Ovary (tissue), 3 donors: ENCODE results near the gene SLC12A9.

Source experiments
- EP300 ChIP-seq: sonication (generic); formaldehyde crosslinking; IDR thresholded peaks from one replicate; pipeline ENCODE4 v1.6.1; 2017; ENCODE audit warnings: antibody characterized with exemption
- POLR2A ChIP-seq: fragments of 450-650 bp; IDR thresholded peaks from one replicate; pipeline ENCODE4 v1.6.1; 2017; ENCODE audit warnings: antibody characterized with exemption, mild to moderate bottlenecking, moderate library complexity
- TF ChIP-seq, protein P1 (sequence below), 3 donors: fragments of 450-650 bp in 2 of 3; fragments of 200-600 bp in 1 of 3; IDR thresholded peaks; one replicate each; pipeline versions ENCODE4 v1.5.1 to v1.8.0; 2016 to 2022; ENCODE audit warnings: antibody characterized with exemption in 3 of 3, mild to moderate bottlenecking in 1 of 3
- donor health status: DM: no; HTN: no; CAD: no.

DNA sequence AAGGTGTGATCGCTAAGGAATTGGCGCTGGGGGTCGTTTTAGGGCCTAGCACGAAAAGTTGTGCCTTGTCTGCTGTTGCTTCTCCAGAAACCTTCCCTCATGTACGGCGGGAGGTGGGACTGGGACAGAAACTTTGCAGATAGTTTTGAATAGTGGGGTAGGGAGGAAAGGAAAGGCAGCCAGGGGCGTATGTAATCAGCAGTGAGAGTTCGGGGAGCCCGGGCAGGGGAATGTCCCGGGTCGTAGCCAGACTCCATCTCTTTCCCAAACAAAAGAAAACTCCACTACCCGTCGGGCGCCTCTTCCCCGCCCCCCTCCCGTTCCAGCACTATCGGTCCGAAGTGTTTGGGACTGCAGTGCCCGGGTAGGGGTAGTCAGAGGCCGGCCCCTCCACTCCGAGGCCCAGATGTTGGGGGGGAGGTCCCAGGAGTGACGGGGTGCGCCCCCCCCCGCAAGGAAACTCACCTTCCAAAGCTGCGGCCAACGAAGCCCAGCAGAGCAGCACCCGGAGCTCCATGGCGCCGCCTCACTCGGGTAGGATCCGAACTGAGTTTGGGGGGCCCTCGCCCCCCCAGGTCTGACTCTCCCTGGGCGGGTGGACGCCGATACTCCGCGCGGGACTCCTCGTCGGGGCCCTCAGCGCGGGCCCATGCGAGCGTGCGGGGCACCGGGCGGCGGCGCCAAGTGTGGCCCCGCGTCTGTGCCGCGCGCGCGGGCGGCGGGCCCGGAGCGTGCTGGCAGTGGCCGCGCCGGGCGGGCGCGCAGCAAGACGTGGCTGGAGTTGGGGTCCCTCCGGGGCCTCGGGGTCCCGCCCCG is 25.8 kb upstream of the SLC12A9 start:
- TF ChIP-seq, protein P1, sequence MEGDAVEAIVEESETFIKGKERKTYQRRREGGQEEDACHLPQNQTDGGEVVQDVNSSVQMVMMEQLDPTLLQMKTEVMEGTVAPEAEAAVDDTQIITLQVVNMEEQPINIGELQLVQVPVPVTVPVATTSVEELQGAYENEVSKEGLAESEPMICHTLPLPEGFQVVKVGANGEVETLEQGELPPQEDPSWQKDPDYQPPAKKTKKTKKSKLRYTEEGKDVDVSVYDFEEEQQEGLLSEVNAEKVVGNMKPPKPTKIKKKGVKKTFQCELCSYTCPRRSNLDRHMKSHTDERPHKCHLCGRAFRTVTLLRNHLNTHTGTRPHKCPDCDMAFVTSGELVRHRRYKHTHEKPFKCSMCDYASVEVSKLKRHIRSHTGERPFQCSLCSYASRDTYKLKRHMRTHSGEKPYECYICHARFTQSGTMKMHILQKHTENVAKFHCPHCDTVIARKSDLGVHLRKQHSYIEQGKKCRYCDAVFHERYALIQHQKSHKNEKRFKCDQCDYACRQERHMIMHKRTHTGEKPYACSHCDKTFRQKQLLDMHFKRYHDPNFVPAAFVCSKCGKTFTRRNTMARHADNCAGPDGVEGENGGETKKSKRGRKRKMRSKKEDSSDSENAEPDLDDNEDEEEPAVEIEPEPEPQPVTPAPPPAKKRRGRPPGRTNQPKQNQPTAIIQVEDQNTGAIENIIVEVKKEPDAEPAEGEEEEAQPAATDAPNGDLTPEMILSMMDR (IDR thresholded peaks at IDR 0.05), result no peak
- TF ChIP-seq POLR2A (no peak), EP300 (no peak)
